T-helper 2 cell treated with Interferon-gamma antibody and Interleukin-4, amounts not matched to agents 100 ng/mL and 5 ng/mL, for 36 hours (primary cell): ENCODE measurements around the gene CADPS2. TPM values are rescaled to one million over a fixed set of nuclear protein-coding genes. Genes with fewer than 3 reads are reported as not detected.
"Not testable (repeated sequence)": the region's sequence is repeated elsewhere in the genome, so short reads cannot be mapped to it uniquely, and the experiment has no call there.

Source experiments
- intact Hi-C: fragments of 100-400 bp; cut with micrococcal nuclease; formaldehyde crosslinking; loops from one replicate; pipeline ENCODE4 v1.15.1; 2023
- total RNA-seq: library from RNA; stranded (reverse); gene quantifications from 2 replicates; pipeline ENCODE4 v1.2.3, GENCODE V29; 2022

Gene CADPS2
- total RNA-seq, 1 donor from 2014 or later, result not detected

DNA sequence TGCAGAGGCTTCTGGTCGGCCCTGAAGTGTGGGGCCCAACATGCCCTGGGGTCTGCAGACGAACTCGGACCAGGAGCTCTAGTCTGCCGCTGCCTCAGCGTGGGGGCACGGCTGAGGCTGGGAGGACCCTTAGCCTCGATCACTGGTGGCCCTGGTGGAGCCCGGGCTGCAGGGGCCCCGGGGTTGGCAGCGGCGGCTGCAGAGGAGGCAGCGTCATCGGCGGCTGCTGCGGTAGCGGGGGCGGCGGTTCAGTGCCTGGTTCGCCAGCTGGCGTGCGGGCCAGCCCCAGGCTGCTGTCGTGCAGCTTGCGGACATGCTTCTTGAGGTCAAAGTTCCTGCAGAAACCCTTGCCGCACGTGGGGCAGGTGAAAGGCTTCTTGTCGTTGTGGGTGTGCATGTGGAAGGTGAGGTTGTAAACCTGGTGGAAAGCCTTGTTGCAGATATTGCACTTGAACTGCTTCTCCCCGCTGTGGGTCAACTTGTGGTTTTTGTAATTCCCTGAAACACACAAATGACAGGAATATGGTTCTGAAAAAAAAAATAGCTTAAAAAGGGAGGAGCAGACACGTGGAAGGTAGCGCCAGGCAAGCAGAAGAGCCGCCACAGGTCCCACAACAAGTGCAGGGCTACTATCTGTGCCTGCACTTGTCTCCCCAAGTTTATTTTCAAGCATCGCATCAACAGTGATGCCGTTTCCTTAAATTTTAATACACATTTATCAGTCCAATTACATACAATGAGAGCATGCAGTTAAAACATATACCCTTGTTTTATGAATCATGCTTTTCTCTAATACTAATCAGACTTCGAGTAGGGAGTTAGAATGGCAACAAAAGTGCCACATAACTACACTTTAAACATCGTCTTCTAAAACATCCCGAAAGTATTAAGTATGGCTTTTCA is 584.2 kb downstream of the CADPS2 start:
- intact Hi-C loops, result loop anchor here (2.0 kb wide), 1 partner anchor 15 kb away; no protein-coding TSS in a partner anchor

DNA sequence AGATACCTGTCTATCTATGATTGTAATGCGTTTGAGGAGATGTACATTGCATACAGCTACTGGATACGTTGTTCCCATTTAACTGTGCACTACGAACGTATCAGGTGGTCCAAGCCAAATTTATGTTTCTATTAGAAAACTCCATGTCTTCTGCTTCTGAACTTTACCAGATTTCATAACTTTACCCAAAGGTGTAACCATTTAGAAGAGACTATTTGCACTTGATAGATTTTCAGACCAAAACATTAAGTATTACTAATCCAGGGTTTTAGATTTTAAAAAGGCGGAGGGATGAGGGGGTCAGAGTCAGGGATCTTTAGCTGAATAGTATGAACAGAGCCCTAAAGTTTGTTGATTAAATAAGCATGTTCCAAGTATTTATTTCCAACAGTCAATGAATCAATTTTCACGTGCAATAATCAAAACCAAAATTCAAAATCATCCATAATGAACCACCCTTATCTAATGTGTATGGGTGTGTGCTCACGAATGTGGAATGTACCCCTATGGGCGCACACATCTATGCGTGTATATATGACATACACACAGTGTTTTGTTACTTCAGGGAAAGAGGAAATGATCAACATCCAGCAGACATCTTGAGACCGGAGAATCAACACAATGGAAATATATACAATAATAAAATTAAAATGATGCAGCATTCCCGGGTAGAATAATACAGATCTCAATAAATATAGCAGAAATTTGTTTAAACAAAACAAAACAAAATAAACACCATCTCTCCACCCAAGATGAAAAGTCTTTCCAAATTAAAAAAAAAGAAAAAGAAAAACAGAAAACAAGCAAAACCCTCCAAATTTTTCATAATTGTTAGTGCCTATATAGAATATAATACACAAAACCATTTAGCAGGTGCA is 585.1 kb downstream of the CADPS2 start:
- intact Hi-C loops, result loop anchor here (2.0 kb wide), 1 partner anchor 16 kb away; no protein-coding TSS in a partner anchor

DNA sequence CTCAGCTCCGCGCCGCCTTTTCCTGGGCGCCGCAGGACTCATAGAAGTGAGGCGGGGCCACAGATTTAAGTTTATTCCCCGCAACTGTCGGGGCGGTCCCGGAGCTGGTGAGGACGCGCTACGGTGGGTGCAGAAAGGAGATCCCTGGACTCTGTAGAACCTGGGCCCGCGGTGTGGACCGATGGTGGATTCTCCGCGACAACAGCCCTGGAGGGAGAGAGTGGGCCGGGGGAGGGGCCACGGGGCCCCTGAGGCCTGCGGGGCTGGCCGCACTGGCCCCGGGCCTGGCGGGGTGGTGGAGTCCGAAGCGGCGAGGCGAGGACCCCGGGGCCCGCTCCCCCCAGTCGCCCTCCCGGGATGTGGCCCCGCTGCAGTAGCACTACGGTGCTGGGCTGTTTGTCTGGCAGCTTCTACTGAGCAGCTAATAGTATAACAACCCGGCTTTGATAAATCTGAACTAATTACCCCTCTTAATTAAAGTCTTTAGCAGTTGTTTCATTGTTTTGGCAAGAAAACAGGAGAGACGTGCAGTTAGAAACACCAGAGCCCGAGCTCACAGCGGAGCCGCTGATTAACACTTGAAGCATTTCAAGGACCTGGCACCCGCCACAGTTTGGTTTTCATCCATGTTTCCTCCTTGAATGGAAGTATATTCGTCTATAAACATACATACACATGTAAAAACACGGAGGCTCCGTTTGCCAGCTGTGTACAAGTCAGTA is 585.9 kb downstream of the CADPS2 start:
- intact Hi-C loops, result loop anchor here (2.0 kb wide), 1 partner anchor 16 kb away; no protein-coding TSS in a partner anchor

DNA sequence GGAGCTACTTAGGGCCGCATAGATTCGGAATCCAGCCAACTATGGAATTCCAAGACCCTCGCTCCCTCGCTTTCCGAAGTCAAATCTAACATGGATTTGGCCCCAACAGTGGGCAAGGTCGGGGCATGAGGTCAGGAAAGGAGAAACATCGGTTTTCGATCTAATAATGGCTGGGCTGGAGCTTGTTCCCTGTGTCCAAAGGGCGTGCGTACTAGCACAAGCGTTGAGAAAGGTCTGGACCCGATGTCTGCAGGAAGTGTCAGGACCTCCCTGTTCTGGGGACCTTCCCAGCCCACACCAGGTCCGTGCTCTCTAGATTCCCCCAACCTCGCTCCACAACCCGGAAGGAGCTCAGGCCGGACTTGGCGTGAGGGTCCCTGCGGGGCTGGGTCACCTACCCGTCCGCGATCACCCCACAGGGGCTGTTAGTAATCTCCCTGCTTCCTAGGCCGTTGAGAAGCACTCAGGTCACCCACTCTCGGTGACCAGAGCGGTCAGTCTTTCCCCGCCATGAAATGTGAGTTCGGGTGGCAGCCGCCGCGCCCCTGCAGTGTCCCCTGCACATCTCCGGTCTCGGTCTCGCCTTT is 586.5 kb downstream of the CADPS2 start:
- intact Hi-C loops, result loop anchor here (2.0 kb wide), 1 partner anchor 17 kb away; no protein-coding TSS in a partner anchor

DNA sequence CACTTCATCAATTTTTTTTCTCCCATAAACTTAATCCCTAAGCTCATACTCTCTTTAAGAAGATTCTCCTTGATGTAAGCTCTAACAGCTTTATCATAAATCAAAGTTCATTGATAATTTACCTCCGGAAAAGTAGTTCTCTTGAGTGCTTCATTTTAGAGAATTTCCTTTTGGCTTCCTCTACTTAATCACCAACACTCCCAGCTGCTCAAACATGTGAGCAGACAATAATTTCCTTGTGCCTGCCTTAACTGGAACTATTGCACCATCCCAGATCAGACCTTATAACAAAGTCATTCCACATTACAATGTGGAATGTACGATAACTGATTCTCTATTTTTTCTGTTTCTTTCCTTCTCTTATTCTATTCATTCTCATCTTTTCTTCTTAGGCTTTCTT is 587.6 kb downstream of the CADPS2 start:
- intact Hi-C loops, result no loop called here

DNA sequence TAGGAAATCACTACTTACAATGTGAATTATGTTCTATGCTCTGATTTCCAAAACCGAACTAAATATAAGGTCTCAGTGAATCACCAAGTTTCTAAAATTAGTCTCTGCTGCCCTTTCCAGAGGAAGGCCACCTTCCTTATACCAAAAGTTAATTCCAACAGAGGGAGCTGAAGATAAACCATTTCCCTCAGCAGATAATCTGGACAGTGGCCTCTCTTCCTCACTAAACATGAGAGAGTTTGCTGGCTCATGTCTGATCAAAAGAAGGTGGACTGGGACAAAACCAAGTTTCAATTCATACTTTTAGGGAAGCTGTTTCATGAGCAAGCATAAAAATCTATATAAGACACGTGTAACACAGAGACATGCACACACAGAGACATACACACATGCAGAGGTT is 588.1 kb downstream of the CADPS2 start:
- intact Hi-C loops, result no loop called here

DNA sequence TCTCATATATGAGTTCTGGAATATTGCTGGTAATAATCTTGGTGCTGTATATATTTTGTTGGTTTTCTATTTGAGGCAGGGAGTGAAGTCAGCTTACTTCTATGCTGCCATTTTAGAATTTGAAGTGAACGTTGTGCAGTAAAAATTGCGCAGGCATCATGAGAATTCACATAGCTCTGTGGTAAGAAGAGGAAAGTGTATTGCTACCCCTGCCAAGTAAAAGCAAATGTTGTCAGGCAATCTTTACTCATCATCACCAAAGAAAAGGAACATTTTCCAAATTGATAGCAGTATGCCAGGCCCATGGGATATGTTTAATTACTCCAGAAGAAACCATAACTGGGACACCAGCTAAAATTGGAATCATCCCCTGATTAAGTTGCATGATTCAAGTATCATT is 595.1 kb downstream of the CADPS2 start:
- intact Hi-C loops, result no loop called here

DNA sequence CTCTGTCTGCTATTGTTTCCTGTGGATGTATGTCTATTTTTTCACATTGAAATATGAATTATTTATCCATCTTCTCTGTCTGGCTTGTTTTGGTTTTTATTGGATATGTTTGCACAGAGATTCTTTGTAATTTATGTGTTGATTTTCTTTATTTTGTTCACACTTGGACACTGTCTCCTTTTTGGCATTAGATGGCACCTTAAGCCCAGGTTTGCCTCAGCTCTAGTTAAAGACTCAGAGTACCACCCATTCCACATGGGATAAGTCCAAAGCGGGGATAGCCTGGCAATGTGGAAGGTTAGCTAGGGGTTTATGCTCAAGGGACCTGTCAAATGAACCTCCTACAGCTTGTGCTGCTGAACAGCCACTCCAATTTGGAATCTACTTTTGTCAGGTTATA is 595.8 kb downstream of the CADPS2 start:
- intact Hi-C loops, result no loop called here

DNA sequence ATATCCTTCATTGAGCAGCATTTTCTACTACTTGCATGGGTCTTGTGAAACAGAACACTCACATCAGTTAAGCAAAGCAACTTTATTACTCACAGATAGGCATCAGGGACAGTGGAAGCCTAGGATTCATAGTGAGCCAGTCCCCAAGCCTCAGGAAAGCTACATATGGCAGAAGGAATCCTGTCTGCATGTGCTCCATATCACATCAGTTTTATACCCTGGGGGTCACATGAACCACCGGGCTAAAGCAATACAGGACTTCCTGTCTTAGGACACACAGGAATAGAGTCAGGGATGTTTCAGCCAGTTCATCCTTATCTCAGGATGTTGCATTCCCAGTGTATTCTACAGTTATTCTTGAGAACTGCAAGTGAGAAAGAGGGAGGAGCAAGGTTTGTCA is 596.8 kb downstream of the CADPS2 start:
- intact Hi-C loops, result no loop called here

DNA sequence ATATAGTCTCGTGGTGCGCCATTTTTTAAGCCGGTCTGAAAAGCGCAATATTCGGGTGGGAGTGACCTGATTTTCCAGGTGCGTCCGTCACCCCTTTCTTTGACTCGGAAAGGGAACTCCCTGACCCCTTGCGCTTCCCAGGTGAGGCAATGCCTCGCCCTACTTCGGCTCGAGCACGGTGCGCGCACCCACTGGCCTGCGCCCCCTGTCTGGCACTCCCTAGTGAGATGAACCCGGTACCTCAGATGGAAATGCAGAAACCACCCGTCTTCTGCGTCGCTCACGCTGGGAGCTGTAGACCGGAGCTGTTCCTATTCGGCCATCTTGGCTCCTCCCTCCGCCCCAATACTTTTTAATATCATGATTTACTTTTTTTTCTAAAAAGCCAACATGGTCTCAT is 601.7 kb downstream of the CADPS2 start:
- intact Hi-C loops, result not testable (repeated sequence)

DNA sequence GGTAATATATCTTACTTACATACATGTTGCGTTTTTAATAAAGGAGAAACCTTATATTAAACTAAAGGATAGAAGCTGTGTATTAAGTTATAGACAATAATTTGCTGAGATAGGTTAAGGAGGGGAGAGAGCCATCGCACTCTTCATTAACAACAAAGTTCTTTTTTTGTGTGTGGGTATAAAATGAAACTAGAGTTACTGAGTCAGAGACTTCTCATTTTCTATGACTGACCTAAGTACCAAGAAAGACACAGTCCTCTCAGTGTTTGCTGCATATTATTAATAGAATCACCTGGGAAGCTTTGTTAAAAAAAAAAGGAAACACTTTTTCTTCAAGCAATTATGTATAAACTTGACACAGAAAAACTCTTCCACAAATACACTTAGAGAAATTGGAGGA is 613.1 kb downstream of the CADPS2 start:
- intact Hi-C loops, result no loop called here

DNA sequence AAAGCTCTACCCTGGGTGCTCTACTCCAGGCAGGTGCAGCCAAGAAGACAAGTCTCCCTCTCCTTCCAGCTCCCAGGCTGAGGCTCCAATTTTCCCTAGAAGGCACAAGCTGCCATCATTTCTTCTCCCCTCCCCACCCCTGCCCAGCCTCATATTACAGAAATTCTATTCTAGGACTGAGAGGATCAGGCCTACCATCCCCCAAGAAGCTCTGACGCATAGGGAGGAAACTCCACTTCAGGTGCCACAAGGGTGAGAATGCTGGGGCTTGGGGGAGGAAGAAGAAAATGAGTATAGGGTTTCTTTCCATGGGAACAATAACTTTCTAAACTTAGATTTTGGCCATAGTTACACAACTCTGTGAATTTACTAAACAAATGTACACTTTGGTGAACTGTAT is 617.0 kb downstream of the CADPS2 start:
- intact Hi-C loops, result no loop called here

Other genes starting within 250 kb of the CADPS2 start
- gene RNF133, start 187.3 kb downstream of the CADPS2 start, total RNA-seq, result not detected in 2 replicates
- not detected in 2 replicates for gene RNF148, start 183.5 kb downstream of the CADPS2 start, total RNA-seq
- gene TAS2R16, start 109.2 kb upstream of the CADPS2 start, total RNA-seq, result not detected in 2 replicates